Neural progenitor cell (in vitro differentiated cells): ENCODE data around the gene FAM114A2.

Experiments
- CTCF ChIP-seq: fragments of 200-600 bp; sonication (generic); IDR thresholded peaks from 2 replicates; pipeline ENCODE4 v1.5.1; 2017; ENCODE audit warnings: antibody characterized with exemption, mild to moderate bottlenecking
- EZH2 ChIP-seq: fragments of 200-600 bp; sonication (generic); IDR thresholded peaks from 2 replicates; pipeline ENCODE4 v1.6.1; 2017; ENCODE audit warnings: antibody characterized with exemption, mild to moderate bottlenecking, moderate library complexity
- EZH2phosphoT487 ChIP-seq: fragments of 200-600 bp; sonication (generic); IDR thresholded peaks from 2 replicates; pipeline ENCODE4 v1.6.1; 2017; ENCODE audit warnings: antibody characterized with exemption

- TF ChIP-seq EZH2phosphoT487 (no peak), CTCF (no peak), EZH2 (no peak)
Measured at GRCh38 chr5:153972240-153972639, 66.5 kb downstream of the FAM114A2 start.
